Activated CD8-positive, alpha-beta memory T cell treated with anti-CD3 and anti-CD28 coated beads, Interleukin-2, amount 50 U/mL, for 24 hours (primary cell): ENCODE measurements around the gene SKIDA1.

Source experiments
- DNase-seq: peaks from one replicate; pipeline ENCODE4 v3.0.0-alpha.2; 2020; ENCODE audit errors: extremely low read depth

The SKIDA1 gene

DNA sequence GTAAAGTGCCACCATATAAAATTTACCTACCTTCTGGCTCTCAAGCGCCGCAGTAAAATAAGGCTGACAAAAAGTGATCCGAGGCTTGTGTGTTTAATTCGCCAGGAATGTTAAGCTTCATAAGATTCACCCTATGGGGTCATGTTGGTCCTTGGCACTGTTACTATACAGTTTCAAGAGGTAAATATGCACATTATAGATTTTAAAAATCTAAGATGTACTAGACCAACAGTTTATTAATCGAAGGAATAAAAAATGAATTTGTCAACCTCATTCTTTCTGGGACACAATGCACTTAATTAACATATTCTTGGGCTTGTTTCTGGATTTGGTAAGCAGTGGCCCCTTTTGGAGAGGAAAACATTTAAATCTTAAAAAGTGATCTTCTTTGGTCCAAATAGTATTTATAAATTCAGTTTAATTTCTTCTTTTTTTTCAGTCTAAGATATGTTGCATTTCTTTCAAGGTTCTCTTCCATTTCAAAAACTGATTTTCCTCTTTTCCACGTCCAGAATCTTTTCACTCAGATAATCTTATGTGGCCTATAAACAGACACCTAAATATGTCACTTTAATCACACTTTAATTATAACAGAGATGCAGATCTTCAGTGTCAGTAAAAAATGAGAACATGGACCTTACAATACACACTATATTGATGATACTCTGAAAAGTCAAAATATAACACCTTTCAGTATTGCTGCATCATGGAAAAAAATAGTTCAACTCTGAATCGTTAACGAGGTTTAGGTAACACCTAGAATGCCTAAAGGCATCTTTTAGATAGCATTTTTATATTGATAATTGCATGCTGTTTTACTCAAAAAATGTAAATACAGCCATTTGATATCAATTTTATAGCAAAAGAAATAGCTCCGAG is 3.8 kb upstream of the SKIDA1 start:
- no peak for DNase-seq

DNA sequence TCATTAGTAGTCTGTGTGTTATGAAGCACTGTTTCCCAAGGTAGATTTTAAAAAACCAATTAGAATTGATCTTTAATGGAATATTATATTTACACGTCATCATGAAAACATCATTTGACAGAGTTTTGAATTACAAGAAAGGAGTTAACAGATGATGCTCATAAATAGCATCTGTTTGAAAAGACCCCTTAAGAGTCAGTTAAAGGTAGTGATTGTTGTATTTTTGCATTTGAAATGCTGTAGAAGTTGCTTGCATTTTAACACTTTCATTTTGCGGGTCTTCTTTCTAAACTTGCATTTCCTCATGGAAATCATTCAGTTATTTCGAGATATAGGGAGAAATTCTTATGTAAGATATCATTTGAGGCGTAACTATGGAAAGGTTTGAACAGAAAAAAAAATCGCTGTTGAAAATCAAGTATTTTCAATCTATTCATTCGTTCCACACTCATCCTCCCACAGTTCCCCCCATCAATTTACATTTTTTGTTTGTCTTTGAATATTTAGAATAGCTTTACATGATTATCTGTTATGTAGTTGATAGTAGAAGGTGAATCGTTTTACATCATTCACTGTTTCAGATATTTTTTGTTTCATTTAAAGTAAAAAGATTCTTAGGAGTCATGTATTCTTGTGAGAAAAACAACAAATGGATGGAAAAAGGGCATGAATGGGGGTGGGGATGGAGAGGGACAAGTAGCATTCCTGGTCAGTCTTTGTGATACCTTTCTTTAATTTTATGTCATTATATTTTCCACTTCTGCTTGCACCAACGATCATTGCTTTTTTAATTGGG is 3.0 kb upstream of the SKIDA1 start:
- no peak for DNase-seq

DNA sequence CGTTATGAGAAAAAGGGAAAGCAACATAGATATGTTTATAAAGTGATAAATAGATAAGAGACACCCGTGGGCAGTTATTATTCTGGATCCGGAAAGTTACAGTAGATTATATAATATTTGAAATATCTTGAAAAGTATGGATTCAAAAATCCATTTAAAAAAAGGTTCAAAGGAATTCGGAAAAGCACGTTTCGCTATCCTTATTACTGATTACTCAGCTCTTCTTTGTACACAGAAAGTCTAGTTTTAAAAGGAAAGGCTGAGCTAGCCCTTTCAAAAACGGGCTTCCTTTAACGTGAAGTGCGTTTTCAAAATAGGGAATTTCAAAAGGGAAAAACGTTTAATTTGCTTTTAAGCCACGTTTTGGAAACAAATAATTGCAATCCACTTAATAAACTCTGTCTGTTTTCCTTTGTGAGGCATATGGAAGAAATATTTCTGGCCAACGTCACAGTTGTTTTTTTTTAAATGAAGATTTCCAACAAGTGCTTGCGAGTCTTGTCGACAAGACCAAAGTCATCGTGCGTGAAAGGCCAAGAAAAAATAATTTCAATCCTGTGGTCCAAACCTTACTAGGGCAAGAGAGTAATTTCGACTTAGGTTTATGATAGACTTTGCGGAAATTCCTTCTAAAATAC is 2.2 kb upstream of the SKIDA1 start:
- no peak for DNase-seq

DNA sequence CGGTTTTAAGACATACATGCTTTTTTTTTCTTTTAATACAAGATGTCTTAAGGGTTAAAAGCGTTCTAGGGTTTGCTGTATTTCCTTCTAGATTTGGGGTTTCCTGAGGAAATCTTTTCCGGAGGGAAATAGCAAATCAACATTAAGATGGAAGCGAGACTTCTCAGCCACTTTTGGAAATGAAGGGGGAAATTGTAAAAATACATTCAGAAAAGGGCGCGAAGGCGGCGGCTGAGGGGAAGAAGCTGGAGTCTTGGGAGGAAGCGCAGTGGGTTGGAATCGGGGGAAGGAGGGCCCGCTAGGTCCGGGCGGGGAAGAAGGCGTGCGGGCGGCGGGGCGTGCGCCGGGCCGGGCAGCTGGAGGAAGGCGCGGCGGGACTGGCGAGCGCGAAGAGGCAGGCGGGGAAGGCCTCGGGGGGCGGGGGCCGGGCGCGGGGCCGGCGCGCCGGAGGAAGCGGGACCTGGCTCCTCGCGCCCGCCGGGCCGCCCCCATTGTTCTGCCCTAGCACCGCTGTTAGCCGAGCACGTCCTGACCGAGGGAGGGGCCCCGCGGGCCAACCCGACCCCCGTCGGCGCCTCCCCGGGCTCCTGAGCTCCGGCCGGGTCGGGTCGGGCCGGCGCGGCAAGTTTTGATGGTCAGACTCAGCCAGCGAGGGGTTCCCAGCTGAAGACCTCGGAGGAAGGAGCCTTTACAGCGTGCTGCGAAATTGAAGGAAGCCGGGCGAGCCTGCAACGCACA is 1.5 kb upstream of the SKIDA1 start:
- no peak for DNase-seq

DNA sequence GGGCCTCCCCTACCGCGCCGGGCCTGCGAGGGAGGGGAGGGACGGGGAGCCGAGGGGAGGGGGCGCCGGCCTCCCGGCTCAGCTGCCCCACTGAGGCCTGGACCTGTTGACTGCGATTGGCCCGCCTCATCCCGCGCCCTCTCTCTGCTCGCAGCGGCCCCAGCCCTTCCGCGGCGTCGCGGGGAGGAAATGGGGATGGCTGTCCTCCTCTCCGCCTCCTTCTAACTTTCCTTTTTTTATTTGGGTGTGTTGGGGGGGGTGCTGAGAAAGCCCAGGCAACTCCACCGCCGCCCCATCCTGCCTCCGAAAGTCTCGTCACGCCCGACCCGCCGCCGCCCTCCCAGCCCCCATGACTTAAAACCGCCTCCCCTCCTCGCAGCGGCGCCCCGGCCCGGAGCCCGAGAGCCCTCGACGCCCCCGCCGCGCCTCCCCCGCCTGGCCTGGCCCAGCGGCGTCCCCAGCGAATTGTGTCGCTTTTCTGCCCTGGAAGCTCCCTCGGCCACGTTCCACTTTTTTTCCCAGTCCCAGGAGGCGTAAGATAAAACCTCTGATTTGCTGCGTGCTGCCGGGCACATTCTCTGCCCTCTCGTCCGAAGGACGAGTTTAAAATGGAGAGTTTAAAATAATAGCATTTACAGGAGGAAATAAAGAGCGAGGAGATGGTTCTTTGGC is 842 bp upstream of the SKIDA1 start:
- DNase-seq = no peak

DNA sequence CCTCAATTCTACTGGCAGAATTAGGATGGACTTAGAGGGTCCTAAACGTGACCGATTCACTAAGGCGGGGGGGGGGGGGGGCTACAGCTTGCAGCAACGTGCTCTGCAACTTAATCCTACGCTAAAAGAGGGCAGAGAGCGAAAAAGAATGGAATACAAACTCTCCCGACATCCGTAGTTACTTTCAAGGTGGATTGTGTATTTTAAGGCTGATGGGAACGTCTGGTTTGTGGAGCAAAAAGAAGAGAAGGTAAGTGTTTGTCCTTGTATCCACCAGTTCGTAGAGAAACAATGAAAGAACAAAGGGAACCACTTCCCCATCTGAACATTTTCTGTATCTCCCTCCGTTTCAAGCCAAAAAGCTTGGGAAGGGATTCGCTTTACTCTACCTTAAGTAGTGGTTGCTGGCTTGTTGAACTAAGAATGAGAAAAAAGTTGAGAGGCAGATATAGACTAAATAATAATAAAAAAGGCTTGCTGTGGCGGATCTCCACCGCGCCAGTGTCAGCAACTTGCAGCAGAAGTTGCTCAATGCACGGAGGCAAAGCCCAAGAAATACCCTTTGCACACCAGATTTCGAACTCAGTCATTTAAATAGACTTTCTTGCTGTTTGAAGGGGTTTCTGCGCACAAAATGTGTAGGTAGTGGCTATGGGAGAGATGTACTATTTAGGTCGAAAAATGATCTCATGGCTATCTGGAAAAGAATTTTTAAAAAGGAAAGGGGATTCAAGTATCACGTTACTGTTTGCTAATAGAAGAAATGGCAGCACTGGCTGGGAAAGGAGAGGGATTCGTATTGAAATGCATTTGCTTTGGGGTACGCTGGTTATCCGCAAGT is 736 bp downstream of the SKIDA1 start:
- no peak for DNase-seq

DNA sequence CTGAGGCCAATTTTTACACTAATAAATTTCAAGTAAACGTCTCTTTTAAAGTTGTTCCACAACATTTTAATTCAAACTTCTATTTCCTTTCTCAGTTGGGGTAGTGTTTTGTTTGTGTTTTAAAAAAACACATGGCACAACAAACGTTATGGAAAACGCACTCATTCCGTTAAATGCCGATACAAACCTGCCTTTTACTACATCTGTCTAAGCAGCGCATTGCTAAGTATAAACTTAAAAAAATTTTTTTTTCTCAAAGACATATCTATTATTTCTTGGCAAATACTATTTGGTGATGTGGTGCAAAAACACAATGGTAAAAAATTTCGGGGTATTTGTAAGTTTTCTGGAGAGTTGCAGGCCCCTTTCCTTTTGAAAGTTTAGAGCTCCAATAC is 1.4 kb downstream of the SKIDA1 start:
- DNase-seq = no peak

DNA sequence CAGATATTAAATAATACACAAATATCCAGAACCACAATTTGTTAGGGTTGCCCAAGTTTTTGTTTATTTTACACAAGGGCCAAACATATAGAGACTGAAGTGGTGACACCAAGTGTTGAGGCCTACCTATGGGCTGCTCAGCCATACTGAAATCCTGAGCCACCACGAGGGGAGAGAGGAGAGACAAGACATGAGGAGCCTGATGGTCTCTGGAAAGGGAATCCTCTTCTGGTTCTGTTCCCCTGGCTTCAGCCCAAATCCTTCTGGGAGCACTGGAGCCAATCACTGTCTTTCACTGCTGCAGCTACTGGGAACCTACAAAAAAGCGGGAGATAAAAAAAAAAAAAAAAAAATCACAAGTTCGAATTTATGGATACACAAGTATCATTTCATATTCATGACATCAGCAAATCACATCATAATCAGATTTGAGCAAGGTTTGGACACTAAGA is 1.9 kb downstream of the SKIDA1 start:
- no peak for DNase-seq

DNA sequence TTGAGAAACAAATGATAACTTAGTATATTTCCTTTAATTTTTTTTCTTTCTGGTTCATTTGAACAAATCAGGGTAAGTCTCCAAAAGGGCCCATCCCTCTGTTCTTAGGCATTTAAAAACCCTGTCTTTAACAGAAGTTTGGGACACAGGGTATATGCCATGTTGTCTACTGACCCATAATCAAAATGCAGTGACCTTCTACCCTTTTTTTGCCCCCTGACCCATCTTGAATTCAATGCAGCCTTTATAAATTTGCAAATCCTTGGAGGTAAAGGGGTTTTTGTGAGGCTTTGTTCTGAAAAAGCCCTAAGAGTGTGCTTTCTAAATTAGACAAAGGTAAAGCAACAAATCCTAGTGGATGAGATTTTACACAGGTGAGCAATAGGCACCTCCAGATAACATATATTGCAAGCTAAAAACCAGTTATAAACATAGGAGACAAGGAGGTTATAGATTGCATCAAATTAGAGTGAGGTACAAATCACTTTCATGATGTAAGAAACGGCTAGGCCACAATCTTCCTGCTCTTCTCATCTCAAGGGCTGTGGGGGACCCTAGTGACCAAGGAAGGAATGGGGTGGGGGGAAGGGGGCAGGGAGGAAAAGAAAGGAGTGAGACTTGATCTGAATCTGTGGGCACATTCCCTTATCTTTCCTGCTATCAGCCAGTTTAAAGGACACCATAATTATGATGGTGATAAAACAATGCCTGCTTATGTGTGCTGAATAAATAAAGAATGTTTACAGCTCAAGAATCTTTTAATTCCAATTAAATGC is 2.7 kb downstream of the SKIDA1 start:
- DNase-seq = no peak

DNA sequence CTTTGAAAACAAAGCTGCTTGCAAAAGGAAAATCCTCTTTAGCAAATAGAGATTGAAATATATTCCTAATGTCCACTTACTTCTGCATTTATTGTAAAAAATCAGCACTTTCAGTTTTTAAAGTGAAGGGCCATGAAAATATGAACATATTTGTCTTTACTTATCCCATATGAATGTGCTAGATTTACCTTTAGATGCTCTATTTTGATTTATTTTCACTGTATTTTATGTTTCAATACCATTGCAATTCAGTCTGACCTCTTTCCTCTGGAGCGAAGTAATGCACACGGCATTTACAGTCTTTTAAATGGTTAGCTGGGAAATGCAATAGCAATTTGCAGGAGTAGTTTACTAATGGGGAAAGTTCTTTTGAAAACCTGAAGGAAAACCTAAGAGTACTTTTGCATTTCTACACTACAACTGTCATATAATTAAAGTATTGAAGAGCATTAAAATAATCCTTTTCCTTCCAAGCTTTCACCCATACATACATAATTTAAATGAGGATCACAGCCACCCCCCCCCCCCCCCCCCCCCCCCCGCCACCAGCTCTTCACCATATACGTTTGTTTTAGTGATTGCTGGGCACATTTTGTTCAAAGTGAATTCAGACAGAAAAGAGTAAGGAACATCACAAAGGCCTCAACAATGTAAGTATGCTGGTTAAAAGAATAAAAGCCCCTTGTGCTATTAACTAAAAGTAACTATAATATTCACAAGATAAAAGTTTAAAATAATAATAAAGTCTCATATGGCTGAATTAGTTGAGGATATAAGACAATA is 3.5 kb downstream of the SKIDA1 start:
- no peak for DNase-seq

DNA sequence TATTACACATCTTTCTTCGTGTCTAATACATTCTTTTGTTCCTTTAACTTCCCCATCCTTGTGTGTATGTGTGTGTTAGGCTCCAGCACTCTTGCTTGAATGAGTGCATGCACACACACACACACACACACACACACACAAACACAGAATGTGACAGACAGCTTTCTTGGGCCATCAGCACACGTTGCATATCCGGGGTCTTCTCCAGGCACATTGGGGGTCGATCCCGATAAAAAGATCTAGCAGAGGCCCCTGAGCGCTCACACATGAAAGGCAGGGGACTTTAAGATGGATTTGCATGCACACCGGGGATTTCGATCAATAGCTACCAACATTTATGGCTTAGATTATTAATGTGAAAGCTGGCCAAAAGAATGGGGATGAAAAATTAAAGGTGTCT is 4.5 kb downstream of the SKIDA1 start:
- no peak for DNase-seq

DNA sequence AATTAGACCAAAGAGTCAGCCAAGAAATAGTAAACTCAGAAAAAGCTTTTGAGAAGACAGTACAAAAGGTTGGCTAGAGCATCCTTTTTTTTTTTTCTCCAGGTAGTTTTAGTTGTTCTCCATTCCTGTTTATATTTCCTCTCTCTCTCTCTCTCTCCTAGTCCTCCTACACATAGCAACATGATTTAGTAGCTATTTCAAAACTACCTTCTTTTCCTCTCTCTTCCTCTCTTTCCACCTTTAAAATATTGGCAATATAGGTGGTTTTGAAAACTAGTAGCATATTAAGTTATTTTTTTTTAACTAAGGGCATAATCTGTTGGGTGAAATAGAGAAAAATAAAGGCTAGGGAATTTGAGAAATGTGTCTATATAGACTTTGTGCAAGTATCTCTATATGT is 5.0 kb downstream of the SKIDA1 start:
- no peak for DNase-seq

DNA sequence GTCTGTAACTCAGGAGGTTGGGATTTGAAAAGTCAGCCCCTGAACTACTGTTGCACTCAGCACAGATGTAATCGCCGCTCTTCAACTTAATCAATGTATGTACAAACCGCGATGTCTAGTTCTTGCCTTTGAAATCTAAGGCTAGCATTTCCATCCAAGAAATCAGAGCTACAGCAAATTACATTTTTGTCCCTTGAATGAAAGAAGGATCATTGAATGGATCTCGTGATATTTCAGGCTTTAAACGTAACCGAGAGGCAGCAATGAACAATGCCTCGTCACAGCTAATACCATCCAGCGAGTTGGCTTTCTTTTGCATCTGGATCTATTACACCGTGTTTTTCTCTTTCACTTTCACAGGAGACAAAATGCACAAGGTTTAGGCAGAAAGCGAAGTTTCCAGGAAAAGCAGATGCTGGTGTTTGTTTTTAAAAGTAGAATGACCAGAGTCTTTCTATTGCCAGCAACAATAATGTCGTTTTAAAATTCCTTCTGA is 5.5 kb downstream of the SKIDA1 start:
- no peak for DNase-seq

DNA sequence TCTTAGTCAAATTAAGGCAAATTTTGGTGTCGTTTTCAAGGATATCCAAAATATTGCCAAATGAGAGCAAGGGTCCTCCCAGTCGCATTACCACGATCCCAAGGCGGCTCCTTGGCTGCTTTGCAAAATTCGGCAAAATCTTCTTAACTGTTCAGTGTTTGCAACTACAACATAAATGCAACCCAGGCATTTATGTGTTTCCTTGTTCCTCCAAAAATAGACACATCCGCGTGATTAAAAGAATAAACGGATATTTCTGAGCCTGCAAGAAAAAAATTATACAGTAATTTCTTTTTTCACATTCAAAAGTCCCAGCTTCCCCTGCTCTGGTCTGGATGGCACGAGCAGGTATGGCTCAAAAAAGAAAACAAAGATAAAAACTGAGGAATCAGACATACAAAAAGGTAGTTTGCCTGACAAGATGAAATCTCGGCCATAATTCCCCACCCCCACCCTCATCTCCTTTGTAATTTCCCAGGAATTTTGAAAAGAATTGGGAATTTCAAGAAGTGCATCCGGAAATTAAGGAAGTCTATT is 6.0 kb downstream of the SKIDA1 start:
- DNase-seq = no peak

DNA sequence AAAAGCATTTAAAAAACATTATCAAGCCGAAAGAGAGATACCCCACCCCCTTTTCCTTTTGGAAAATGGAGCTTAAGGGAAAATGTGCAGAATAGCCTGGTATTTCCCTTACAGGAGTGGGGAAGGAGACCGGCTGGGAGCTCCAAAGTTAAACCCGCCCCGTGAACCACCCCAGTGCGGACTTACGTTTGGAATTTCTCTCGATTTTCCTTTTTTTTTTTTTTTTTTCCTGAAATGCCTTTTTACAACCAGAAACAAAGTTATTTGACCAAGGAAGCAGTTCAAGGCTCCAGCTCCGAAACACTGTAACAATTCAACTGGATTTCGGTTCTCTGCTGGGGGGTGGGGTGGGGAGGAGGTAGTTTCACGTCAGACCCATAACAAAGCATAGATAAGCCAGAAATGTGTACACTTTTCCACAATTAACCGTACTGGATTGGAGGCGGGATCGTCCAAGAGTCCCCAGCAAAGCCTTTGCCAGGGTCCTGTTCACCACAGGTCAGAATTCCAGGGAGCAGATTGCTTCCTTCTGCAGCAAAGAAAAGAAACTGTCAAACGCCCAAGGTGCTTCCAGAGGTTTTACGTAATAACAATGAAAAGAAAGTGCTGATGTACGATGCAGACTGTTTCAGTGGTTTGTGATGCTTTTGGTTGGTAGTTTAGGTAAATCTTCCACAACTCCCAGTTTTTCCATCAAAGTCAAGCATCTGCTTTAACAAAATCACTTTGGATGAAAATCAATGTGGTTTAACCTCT is 6.7 kb downstream of the SKIDA1 start:
- no peak for DNase-seq

DNA sequence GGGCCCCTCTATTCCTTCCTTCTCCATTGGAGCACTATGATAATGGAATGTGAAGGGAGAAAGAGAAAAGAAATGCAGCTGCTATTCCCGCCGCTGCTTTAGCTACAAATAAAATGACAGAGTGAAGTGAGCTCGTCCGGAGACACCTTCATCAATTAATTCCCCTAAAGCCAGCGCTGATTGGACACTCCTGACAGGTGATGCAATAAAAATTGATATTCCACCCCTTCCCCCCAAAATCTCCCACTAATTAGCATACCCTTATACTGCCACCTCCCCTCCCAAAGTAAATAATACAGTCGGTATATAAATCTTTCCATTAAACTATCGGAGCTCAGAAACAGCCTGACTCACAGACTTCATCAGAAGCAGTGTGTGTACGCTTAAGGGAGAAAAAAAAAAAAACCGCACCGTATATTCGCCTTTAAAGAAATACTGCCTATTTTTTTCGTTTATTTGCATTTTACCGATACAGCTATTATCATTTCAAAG is 7.3 kb downstream of the SKIDA1 start:
- no peak for DNase-seq
